ENCODE data around the gene SYT2. TPM values are rescaled to one million over a fixed set of nuclear protein-coding genes. Genes with fewer than 3 reads are reported as not detected.
A peak's percentile ranks its signal among the peaks of the same experiment; 100 is the strongest.

The SYT2 gene
- total RNA-seq, 1 experiment from 2014 or later = not detected

GRCh38 chr1:202589190-202589930 is 120.9 kb downstream of the SYT2 start:
- RAD21 ChIA-PET (ENCODE audit: low non-redundant PET in 1 of 2, low total read pairs in 2 of 2, uncharacterized antibody in 2 of 2, unreplicated experiment in 2 of 2) = no interaction called here
- peak overlapping the region; percentile 73 for H3K4me2 ChIP-seq (ENCODE audit: low read length)
- H3K79me2 ChIP-seq (ENCODE audit: insufficient read depth, low read length) = no peaks in the 10 kb centered on the region
- peaks cover 25 to 80% of the 10 kb centered on the region in 2 experiments for H3K4me1 ChIP-seq (ENCODE audit: control insufficient read depth in 1 of 2, insufficient read depth in 2 of 2, low read length in 2 of 2)
- no TSS peak for BruUV-seq (replicated peaks)
- CTCF ChIA-PET = interaction anchor here (1.2 kb wide), 2 partner anchors 17 to 247 kb away, joined by 3 read pairs; no protein-coding TSS in a partner anchor
- H4K20me1 ChIP-seq (ENCODE audit: insufficient read depth) = no peaks in the 10 kb centered on the region
- intact Hi-C loops (cut with micrococcal nuclease) = no loop called here
- ATAC-seq = peak; percentile 90
- no peaks in the 10 kb centered on the region for H3K9me2 ChIP-seq (ENCODE audit: insufficient read depth)
- H3K9ac ChIP-seq (ENCODE audit: low read length) = peak overlapping the region; percentile 34
- H3K27me3 ChIP-seq (ENCODE audit: insufficient read depth, low read length) = no peaks in the 10 kb centered on the region
- no peaks in the 10 kb centered on the region for H3K36me3 ChIP-seq (ENCODE audit: control insufficient read depth in 1 of 2, insufficient read depth in 2 of 2, low read length in 2 of 2)
- DNase-seq (ENCODE audit: low read depth, low spot score) = peak; percentile 92
- peak overlapping the region; percentile 51 for H3K27ac ChIP-seq (ENCODE audit: low read depth, low read length)
- no peaks in the 10 kb centered on the region for H3K9me3 ChIP-seq (ENCODE audit: control insufficient read depth in 1 of 2, insufficient read depth in 1 of 2, low read depth in 1 of 2, low read length in 2 of 2)
- H3K4me3 ChIP-seq (replicated peaks in 1 of 2; ENCODE audit: low read depth in 1 of 2, low read length in 2 of 2) = peak overlapping the region in 1 of 2 experiments; percentile 27; a peak in 2 of 4 replicates
- H2AFZ ChIP-seq (ENCODE audit: low read depth, low read length, poor library complexity, severe bottlenecking) = no peak overlapping the region
- POLR2A ChIA-PET = no interaction called here
- peak; percentile 88 for TF ChIP-seq FOSL1 (IDR thresholded peaks at IDR 0.05; ENCODE audit: low read depth)
- TF ChIP-seq RAD21 (IDR thresholded peaks at IDR 0.05; ENCODE audit: low read depth) = no peak
- TF ChIP-seq ZFX (IDR thresholded peaks at IDR 0.05) = no peak
- TF ChIP-seq EZH2phosphoT487 (IDR thresholded peaks at IDR 0.05; ENCODE audit: borderline replicate concordance) = no peak
- peak; percentile 94 for TF ChIP-seq SP1 (IDR thresholded peaks at IDR 0.05; ENCODE audit: low read depth)
- peak; percentile 96 for TF ChIP-seq JUND (IDR thresholded peaks at IDR 0.05)
- TF ChIP-seq EZH2 (IDR thresholded peaks at IDR 0.05) = no peak
- no peak for TF ChIP-seq ELF1 (IDR thresholded peaks at IDR 0.05; ENCODE audit: borderline replicate concordance, low read depth)
- peak; percentile 72; the same call in 1 of the 2 replicates for TF ChIP-seq MAX (IDR thresholded peaks at IDR 0.05)
- peak; percentile 9 for TF ChIP-seq YY1 (IDR thresholded peaks at IDR 0.05; ENCODE audit: extremely low read depth, insufficient replicate concordance, low read depth, low read length)
- TF ChIP-seq ATF3 (IDR thresholded peaks at IDR 0.05) = peak; percentile 95
- TF ChIP-seq REST (IDR thresholded peaks at IDR 0.05; ENCODE audit: low read depth) = no peak
- TF ChIP-seq SIN3A (IDR thresholded peaks at IDR 0.05; ENCODE audit: low read depth) = peak; percentile 70; the same call in 1 of the 2 replicates
- peak; percentile 91; the same call in 1 of the 2 replicates for TF ChIP-seq CBX3 (IDR thresholded peaks at IDR 0.05; ENCODE audit: low read depth)
- TF ChIP-seq POLR2AphosphoS5 (IDR thresholded peaks at IDR 0.05; ENCODE audit: low read depth, low read length) = peak; percentile 63
- no peak for TF ChIP-seq SRF (IDR thresholded peaks at IDR 0.05; ENCODE audit: low read depth)
- TF ChIP-seq ZNF274 (IDR thresholded peaks at IDR 0.05; ENCODE audit: low read depth, low read length) = no peak
- TF ChIP-seq TCF7L2 (IDR thresholded peaks at IDR 0.05; ENCODE audit: borderline replicate concordance, extremely low read depth, insufficient read depth, insufficient read length) = no peak
- 0 out of 6 replicates have a peak, but pooled peaks of 1 of the 3 experiments have one; percentile 7 for TF ChIP-seq CTCF (IDR thresholded peaks at IDR 0.05 in 2 of 3, conservative IDR thresholded peaks at IDR 0.05 in 1 of 3; ENCODE audit: borderline replicate concordance in 1 of 3, insufficient read depth in 1 of 3, low read depth in 2 of 3, low read length in 2 of 3)
- peak; percentile 83 for TF ChIP-seq EGR1 (IDR thresholded peaks at IDR 0.05; ENCODE audit: low read depth)
- peak; percentile 60; the same call in 1 of the 2 replicates for TF ChIP-seq CEBPB (IDR thresholded peaks at IDR 0.05; ENCODE audit: low read depth)
